Adrenal gland (tissue), 5 donors: ENCODE measurements around the gene MTCH1.

ENCODE experiments used
- CTCF ChIP-seq, 6 experiments: fragments of 450-650 bp in 4 of 6; fragments of 200-600 bp in 2 of 6; sonication (generic) in 1 of 6; IDR thresholded peaks; 1 replicate in 5 of 6; 2 replicates in 1 of 6; pipeline versions ENCODE4 v1.5.1 to v1.8.0; 2016 to 2021; ENCODE audit warnings: antibody characterized with exemption in 6 of 6, mild to moderate bottlenecking in 2 of 6, moderate library complexity in 1 of 6
- POLR2A ChIP-seq, 2 donors: fragments of 450-650 bp; IDR thresholded peaks; one replicate each; pipeline ENCODE4 v1.6.1; 2017; ENCODE audit warnings: antibody characterized with exemption in 2 of 2, mild to moderate bottlenecking in 2 of 2, moderate library complexity in 1 of 2
- donor health status: DM: no; HTN: no; CAD: no.

GRCh38 chr6:37013516-37014491, 27.8 kb upstream of the MTCH1 start:
- no peak for TF ChIP-seq CTCF (IDR thresholded peaks at IDR 0.05)
- TF ChIP-seq POLR2A (IDR thresholded peaks at IDR 0.05) = no peak
